ENCODE results near the gene MOSPD2.

Gene MOSPD2

DNA sequence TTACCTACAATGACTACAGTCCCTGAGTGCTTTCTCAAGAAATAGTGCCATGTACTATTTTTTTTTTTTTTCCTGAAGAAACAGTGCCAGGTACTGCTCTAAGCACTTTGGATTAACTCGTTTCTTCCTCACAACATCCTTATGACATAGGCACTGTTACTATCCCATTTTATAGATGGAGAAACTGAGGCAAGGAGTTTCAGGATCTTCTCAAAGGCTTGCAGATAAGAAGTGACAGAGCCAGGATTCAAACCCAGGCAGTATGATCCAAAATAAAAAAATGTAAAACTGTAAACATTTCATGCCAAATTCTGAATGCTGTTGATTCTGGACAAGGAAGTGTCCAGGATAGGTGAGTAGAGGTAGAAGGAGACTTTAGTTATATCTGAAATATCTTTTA is 1.5 kb upstream of the MOSPD2 start:
- no peak overlapping the region for H3K27ac ChIP-seq (ENCODE audit: low read depth, low read length, severe bottlenecking)
- peaks cover 21% of the 10 kb centered on the region for H3K36me3 ChIP-seq (ENCODE audit: control insufficient read depth, insufficient read depth, low read length)
- no peak overlapping the region for H3K4me3 ChIP-seq (ENCODE audit: extremely low read depth, insufficient read depth, low read length, poor library complexity, severe bottlenecking)
- peaks cover 3% of the 10 kb centered on the region for H3K4me1 ChIP-seq (ENCODE audit: control insufficient read depth, insufficient read depth, low read length, poor library complexity, severe bottlenecking)
- H3K9me3 ChIP-seq (ENCODE audit: control insufficient read depth, low read length), result peaks cover 9% of the 10 kb centered on the region
- no CpG with 5 or more reads among the region's 1 CpG for WGBS, 2 experiments (ENCODE audit: insufficient coverage in 2 of 2)

DNA sequence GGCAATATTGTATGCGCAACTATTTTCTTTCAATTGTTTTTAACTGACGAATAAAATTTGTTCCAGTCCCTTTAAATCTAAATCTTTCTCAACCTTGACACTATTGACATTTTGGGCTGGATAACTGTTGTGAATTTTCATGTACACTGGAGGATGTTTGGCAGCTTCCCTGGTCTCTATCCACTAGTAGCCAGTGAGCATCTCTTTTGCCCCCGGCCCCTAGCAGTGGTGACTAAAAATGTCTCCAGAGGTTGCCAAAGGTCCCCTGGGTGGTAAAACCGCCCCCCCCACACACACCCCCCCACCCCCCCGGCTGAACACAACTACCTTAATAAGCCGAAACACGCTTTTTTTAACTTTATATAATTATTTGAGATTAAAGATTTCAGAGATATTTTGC is 866 bp upstream of the MOSPD2 start:
- Histone ChIP-seq H3K9me3 (ENCODE audit: control insufficient read depth, low read length) (peaks cover 4% of the 10 kb centered on the region), H3K27ac (ENCODE audit: low read depth, low read length, severe bottlenecking) (peak overlapping the region; percentile 57), H3K36me3 (ENCODE audit: control insufficient read depth, insufficient read depth, low read length) (peaks cover 19% of the 10 kb centered on the region), H3K4me1 (ENCODE audit: control insufficient read depth, insufficient read depth, low read length, poor library complexity, severe bottlenecking) (peaks cover 3% of the 10 kb centered on the region), H3K4me3 (ENCODE audit: extremely low read depth, insufficient read depth, low read length, poor library complexity, severe bottlenecking) (peak overlapping the region; percentile 54)
- no CpG with 5 or more reads among the region's 7 CpGs for WGBS, 2 experiments (ENCODE audit: insufficient coverage in 2 of 2)

DNA sequence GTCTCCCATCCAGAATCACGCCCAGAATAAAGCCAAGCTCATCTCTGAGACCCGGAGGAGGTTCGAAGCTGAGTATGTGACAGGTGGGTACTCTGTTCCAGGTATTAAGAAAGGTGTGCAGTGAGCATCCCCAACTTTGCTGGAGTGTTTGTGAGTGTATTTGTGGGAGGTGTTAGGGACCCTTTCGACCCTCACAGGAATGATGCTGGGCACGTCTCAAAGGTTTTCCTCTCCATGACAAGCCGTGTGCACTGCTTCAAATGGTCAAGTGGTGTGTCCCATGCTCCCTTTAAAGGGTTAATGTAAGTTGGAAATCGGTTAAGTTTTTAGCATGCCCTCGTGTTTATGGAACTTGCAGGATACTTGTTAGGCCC is 442 bp downstream of the MOSPD2 start:
- Histone ChIP-seq H3K4me3 (ENCODE audit: extremely low read depth, insufficient read depth, low read length, poor library complexity, severe bottlenecking) (peak overlapping the region; percentile 54), H3K9me3 (ENCODE audit: control insufficient read depth, low read length) (no peaks in the 10 kb centered on the region), H3K4me1 (ENCODE audit: control insufficient read depth, insufficient read depth, low read length, poor library complexity, severe bottlenecking) (peaks cover 3% of the 10 kb centered on the region), H3K27ac (ENCODE audit: low read depth, low read length, severe bottlenecking) (peak overlapping the region; percentile 53), H3K36me3 (ENCODE audit: control insufficient read depth, insufficient read depth, low read length) (peaks cover 9% of the 10 kb centered on the region)
- 0 to 17% methylated on average over 1 of the region's 8 CpGs for WGBS, 2 experiments (ENCODE audit: insufficient coverage in 2 of 2)

DNA sequence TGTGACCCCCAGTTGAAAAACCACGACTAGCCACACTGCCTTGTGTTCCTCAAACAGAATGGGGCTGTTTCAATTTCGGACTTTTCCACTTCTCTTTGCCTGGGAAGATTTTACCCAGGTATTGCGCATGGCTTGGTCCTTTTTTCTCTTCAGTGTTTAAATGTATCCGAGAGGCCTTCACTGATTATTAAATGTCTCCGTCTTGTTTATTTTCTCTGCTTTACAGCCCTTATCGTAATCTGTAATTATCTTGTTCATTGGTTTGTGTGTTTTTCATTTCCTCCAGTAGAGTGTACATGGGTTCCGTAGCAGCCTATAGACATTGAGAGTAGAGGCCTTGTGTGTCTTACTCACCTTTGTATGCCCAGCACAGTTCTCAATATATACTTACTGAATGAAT is 2.4 kb downstream of the MOSPD2 start:
- WGBS, 2 experiments (ENCODE audit: insufficient coverage in 2 of 2), result 90% methylated on average over 2 of the region's 7 CpGs; no CpG with 5 or more reads in 1 of the 2 experiments
- Histone ChIP-seq H3K4me1 (ENCODE audit: control insufficient read depth, insufficient read depth, low read length, poor library complexity, severe bottlenecking) (peaks cover 3% of the 10 kb centered on the region), H3K9me3 (ENCODE audit: control insufficient read depth, low read length) (no peaks in the 10 kb centered on the region), H3K27ac (ENCODE audit: low read depth, low read length, severe bottlenecking) (no peak overlapping the region), H3K36me3 (ENCODE audit: control insufficient read depth, insufficient read depth, low read length) (peaks cover 7% of the 10 kb centered on the region), H3K4me3 (ENCODE audit: extremely low read depth, insufficient read depth, low read length, poor library complexity, severe bottlenecking) (no peak overlapping the region)

DNA sequence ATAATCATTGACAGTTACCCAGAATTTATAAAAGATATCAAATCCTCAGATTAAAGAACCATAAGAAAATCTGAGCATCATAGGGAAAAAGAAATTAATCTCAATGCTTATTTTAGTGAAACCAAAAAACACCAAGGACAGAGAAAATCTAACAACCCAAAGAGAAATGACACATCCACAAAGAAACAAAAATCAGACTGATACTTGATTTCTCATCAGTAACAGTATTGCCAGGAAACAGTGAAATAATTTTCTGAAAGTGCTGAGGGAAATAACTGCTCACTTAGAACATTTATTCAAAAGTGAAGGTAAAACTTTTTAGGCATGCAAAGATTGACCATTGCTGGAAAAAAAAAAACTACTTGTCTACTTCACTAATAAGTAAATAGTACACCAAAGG is 10.6 kb downstream of the MOSPD2 start:
- no peaks in the 10 kb centered on the region for H3K9me3 ChIP-seq (ENCODE audit: control insufficient read depth, low read length)
- no peak overlapping the region for H3K4me3 ChIP-seq (ENCODE audit: extremely low read depth, insufficient read depth, low read length, poor library complexity, severe bottlenecking)
- H3K27ac ChIP-seq (ENCODE audit: low read depth, low read length, severe bottlenecking), result no peak overlapping the region
- H3K36me3 ChIP-seq (ENCODE audit: control insufficient read depth, insufficient read depth, low read length), result no peaks in the 10 kb centered on the region
- H3K4me1 ChIP-seq (ENCODE audit: control insufficient read depth, insufficient read depth, low read length, poor library complexity, severe bottlenecking), result no peaks in the 10 kb centered on the region

DNA sequence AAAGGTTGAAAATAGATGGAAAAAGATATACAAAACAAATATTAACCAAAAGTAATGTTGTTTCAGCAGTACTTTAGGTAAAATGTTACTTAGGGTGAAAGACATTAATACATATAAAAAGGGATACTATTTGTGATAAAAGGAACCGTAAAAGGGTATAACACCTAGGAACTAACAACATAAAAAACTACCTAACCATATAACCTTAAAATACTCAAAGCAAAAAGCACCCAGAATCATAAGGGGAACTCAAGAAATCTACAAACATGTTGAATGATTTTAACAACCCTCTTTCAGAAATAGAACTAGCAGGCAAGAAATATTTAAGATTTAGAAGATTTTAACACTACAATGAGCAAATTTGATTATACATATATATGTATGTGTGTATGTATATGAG is 11.5 kb downstream of the MOSPD2 start:
- H3K4me1 ChIP-seq (ENCODE audit: control insufficient read depth, insufficient read depth, low read length, poor library complexity, severe bottlenecking), result no peaks in the 10 kb centered on the region
- no peaks in the 10 kb centered on the region for H3K36me3 ChIP-seq (ENCODE audit: control insufficient read depth, insufficient read depth, low read length)
- no peaks in the 10 kb centered on the region for H3K9me3 ChIP-seq (ENCODE audit: control insufficient read depth, low read length)
- no CpG with 5 or more reads among the region's 1 CpG for WGBS, 2 experiments (ENCODE audit: insufficient coverage in 2 of 2)
- H3K27ac ChIP-seq (ENCODE audit: low read depth, low read length, severe bottlenecking), result no peak overlapping the region
- no peak overlapping the region for H3K4me3 ChIP-seq (ENCODE audit: extremely low read depth, insufficient read depth, low read length, poor library complexity, severe bottlenecking)

DNA sequence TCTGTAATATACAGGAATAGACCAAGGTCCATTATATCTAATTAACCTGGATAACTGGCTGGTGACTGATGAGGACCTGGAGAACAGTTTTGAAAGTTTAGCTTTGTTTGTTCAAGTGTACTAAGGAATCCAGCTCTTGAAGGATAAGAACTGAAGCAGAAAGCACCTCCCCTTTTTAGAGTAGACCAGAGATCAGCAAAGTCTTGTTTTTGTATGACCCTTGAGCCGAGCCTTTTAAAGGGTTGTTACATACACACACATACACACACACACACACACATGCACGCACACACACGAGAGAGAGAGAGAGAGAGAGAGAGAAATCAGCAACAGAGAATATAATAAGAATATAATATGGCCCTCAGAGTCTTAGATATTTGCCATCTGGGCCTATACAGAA is 13.0 kb downstream of the MOSPD2 start:
- no CpG with 5 or more reads among the region's 3 CpGs for WGBS, 2 experiments (ENCODE audit: insufficient coverage in 2 of 2)
- no peak overlapping the region for H3K27ac ChIP-seq (ENCODE audit: low read depth, low read length, severe bottlenecking)
- H3K36me3 ChIP-seq (ENCODE audit: control insufficient read depth, insufficient read depth, low read length), result no peaks in the 10 kb centered on the region
- H3K4me3 ChIP-seq (ENCODE audit: extremely low read depth, insufficient read depth, low read length, poor library complexity, severe bottlenecking), result no peak overlapping the region
- H3K4me1 ChIP-seq (ENCODE audit: control insufficient read depth, insufficient read depth, low read length, poor library complexity, severe bottlenecking), result peaks cover 4% of the 10 kb centered on the region
- H3K9me3 ChIP-seq (ENCODE audit: control insufficient read depth, low read length), result no peaks in the 10 kb centered on the region

DNA sequence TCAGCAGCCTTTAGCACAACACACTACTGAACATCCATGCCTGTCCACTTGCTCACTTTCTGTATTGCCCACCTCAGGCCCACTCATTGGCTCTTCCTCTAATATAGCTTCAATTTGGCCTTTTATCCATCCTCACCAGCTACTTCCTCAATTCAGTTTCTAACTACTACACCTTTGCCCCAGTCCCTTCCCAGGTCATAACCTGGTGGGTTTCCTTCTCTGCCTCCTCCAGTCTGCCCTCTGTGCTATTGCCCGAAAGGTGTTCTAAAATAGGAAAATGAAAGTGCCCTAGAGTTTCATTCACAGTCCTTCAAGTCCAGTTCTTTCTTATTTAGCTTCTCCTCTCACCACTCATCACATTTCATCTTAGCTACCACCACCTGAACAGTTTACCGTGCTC is 23.1 kb downstream of the MOSPD2 start:
- peaks cover 14% of the 10 kb centered on the region for H3K36me3 ChIP-seq (ENCODE audit: control insufficient read depth, insufficient read depth, low read length)
- no peak overlapping the region for H3K27ac ChIP-seq (ENCODE audit: low read depth, low read length, severe bottlenecking)
- H3K4me3 ChIP-seq (ENCODE audit: extremely low read depth, insufficient read depth, low read length, poor library complexity, severe bottlenecking), result no peak overlapping the region
- H3K9me3 ChIP-seq (ENCODE audit: control insufficient read depth, low read length), result no peaks in the 10 kb centered on the region
- WGBS, 2 experiments (ENCODE audit: insufficient coverage in 2 of 2), result 100% methylated on average over 1 of the region's 2 CpGs
- H3K4me1 ChIP-seq (ENCODE audit: control insufficient read depth, insufficient read depth, low read length, poor library complexity, severe bottlenecking), result peaks cover 3% of the 10 kb centered on the region

DNA sequence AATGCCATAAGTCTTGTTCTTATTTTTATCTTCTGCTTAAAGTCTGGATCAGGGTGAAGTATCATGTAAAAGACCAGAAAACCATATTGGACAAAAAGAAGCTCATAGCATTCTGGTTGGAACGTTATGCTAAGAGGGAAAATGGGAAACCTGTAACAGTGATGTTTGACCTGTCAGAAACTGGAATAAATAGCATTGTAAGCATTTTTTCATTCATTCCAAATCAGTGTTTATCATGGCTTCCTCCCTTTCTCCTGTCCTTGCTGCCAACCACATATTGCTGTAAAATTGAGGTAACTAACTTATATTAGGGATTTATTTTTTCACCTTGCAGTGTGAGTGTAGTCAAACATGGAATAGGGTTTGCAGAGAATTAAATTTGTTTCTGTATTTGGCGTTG is 23.8 kb downstream of the MOSPD2 start:
- H3K4me1 ChIP-seq (ENCODE audit: control insufficient read depth, insufficient read depth, low read length, poor library complexity, severe bottlenecking), result peaks cover 3% of the 10 kb centered on the region
- H3K9me3 ChIP-seq (ENCODE audit: control insufficient read depth, low read length), result no peaks in the 10 kb centered on the region
- 100% methylated on average over 1 of the region's 2 CpGs; no CpG with 5 or more reads in 1 of the 2 experiments for WGBS, 2 experiments (ENCODE audit: insufficient coverage in 2 of 2)
- H3K27ac ChIP-seq (ENCODE audit: low read depth, low read length, severe bottlenecking), result no peak overlapping the region
- H3K36me3 ChIP-seq (ENCODE audit: control insufficient read depth, insufficient read depth, low read length), result peaks cover 17% of the 10 kb centered on the region
- H3K4me3 ChIP-seq (ENCODE audit: extremely low read depth, insufficient read depth, low read length, poor library complexity, severe bottlenecking), result no peak overlapping the region

DNA sequence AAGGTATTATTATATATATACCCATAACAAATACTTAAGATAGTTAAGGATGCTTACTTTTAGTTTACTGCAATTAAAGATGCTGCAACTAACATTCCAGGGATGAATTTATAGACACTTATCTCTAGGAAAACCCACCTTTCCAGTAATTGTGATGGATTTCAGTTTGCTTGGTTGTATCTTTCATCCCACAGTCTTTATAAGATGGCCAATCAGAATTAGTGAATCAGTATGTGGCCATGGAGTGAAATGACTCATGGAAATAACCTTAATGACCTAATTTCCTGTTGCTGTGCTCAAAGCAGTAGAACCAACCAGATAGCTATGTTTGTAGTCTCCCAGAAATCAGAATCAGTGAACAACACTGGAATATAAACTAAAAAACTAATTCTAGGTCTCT is 26.4 kb downstream of the MOSPD2 start:
- Histone ChIP-seq H3K9me3 (ENCODE audit: control insufficient read depth, low read length) (peaks cover 6% of the 10 kb centered on the region), H3K27ac (ENCODE audit: low read depth, low read length, severe bottlenecking) (peak overlapping the region; percentile 23), H3K4me1 (ENCODE audit: control insufficient read depth, insufficient read depth, low read length, poor library complexity, severe bottlenecking) (peaks cover 3% of the 10 kb centered on the region), H3K36me3 (ENCODE audit: control insufficient read depth, insufficient read depth, low read length) (peaks cover 30% of the 10 kb centered on the region), H3K4me3 (ENCODE audit: extremely low read depth, insufficient read depth, low read length, poor library complexity, severe bottlenecking) (no peak overlapping the region)

DNA sequence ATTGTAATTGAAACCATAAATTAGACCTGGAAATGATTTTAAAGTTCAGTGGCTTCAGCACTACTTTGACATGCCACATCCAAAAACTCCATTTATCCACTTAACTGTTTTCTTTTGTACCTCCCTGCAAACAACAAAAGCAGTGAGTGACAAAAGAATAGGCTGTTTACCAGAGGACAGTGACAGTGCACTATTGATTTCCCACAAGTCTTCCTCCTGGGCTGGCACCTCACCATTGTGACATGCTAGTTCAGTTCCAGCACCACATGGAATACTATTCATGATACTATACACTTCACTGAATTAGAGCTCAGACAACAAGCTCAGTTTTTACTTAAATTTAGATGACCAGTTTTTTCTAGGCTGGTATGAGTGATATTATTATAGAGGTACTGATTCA is 29.3 kb downstream of the MOSPD2 start:
- Histone ChIP-seq H3K9me3 (ENCODE audit: control insufficient read depth, low read length) (peaks cover 12% of the 10 kb centered on the region), H3K4me3 (ENCODE audit: extremely low read depth, insufficient read depth, low read length, poor library complexity, severe bottlenecking) (no peak overlapping the region), H3K4me1 (ENCODE audit: control insufficient read depth, insufficient read depth, low read length, poor library complexity, severe bottlenecking) (peaks cover 3% of the 10 kb centered on the region), H3K27ac (ENCODE audit: low read depth, low read length, severe bottlenecking) (no peak overlapping the region), H3K36me3 (ENCODE audit: control insufficient read depth, insufficient read depth, low read length) (peaks cover 44% of the 10 kb centered on the region)

DNA sequence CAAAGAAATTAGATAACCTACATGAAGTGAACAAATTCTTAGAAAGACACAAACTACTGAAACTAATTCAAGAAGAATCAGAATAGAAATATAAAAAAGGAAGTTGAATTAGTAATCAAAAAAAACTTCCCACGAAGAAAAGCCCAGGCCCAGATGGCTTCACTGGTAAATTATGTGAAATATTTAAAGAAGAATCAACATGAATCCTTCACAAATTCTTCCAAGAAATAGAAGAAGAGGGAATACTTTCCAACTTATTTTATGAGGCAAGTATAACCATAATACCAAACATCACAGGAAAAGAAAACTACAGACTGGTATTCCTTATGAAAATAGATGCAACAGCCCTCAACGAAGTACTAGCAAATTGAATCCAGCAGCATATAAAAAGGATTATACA is 30.7 kb downstream of the MOSPD2 start:
- Histone ChIP-seq H3K36me3 (ENCODE audit: control insufficient read depth, insufficient read depth, low read length) (peaks cover 44% of the 10 kb centered on the region), H3K4me3 (ENCODE audit: extremely low read depth, insufficient read depth, low read length, poor library complexity, severe bottlenecking) (no peak overlapping the region), H3K9me3 (ENCODE audit: control insufficient read depth, low read length) (peaks cover 12% of the 10 kb centered on the region), H3K4me1 (ENCODE audit: control insufficient read depth, insufficient read depth, low read length, poor library complexity, severe bottlenecking) (peaks cover 3% of the 10 kb centered on the region), H3K27ac (ENCODE audit: low read depth, low read length, severe bottlenecking) (no peak overlapping the region)
- no CpG with 5 or more reads among the region's 2 CpGs for WGBS, 2 experiments (ENCODE audit: insufficient coverage in 2 of 2)

Data from mesodermal cell (in vitro differentiated cells).